Tibial artery (tissue), 4 donors: ENCODE data around the gene CCSER1.

ENCODE experiments used
- DNase-seq, 2 donors: peaks; one replicate each; pipeline ENCODE4 v3.0.0-alpha.2; 2019
- H3K27ac ChIP-seq, 2 donors: fragments of 200-600 bp; sonication (generic) in 1 of 2; 1 replicate in 1 of 2; 2 replicates in 1 of 2; pipeline ENCODE4 v1.5.1; 2018 to 2019; ENCODE audit warnings: mild to moderate bottlenecking in 1 of 2
- H3K27me3 ChIP-seq, 2 donors: fragments of 200-600 bp; sonication (generic) in 1 of 2; one replicate each; pipeline versions ENCODE4 v1.5.1 to v1.6.0; 2016 to 2019
- H3K36me3 ChIP-seq, 3 donors: fragments of 200-600 bp; sonication (generic) in 2 of 3; one replicate each; pipeline ENCODE4 v1.5.1; 2016 to 2019; ENCODE audit warnings: mild to moderate bottlenecking in 2 of 3
- H3K4me1 ChIP-seq, 4 donors: fragments of 200-600 bp; sonication (generic) in 2 of 4; 1 replicate in 3 of 4; 2 replicates in 1 of 4; pipeline ENCODE4 v1.5.1; 2016 to 2019
- H3K4me3 ChIP-seq, 2 donors: fragments of 200-600 bp; sonication (generic) in 1 of 2; 1 replicate in 1 of 2; 2 replicates in 1 of 2; pipeline ENCODE4 v1.5.1; 2018 to 2019; ENCODE audit warnings: mild to moderate bottlenecking in 2 of 2
- H3K9me3 ChIP-seq, 3 donors: fragments of 200-600 bp; sonication (generic) in 1 of 3; one replicate each; pipeline ENCODE4 v1.5.1; 2016 to 2019
- CTCF ChIP-seq, 2 experiments: fragments of 200-600 bp in 1 of 2; fragments of 450-650 bp in 1 of 2; IDR thresholded peaks; one replicate each; pipeline ENCODE4 v1.5.1; 2017 to 2019; ENCODE audit warnings: antibody characterized with exemption in 2 of 2, mild to moderate bottlenecking in 1 of 2, moderate library complexity in 1 of 2
- intact Hi-C: fragments of 100-400 bp; cut with DNase I; formaldehyde crosslinking; loops from one replicate; pipeline ENCODE4 v1.15.0; 2023; ENCODE audit warnings: low total_unique reads

Gene CCSER1

GRCh38 chr4:90127706-90128345 lies 632 bp downstream of the CCSER1 start:
- no peak for TF ChIP-seq CTCF (IDR thresholded peaks at IDR 0.05)
- Histone ChIP-seq H3K27ac (peak overlapping the region; percentile 44 to 55), H3K9me3 (no peaks in the 10 kb centered on the region), H3K27me3 (peaks cover 0 to 7% of the 10 kb centered on the region in 2 donors), H3K4me1 (peaks cover 0 to 22% (median 15%) of the 10 kb centered on the region in 4 donors), H3K4me3 (peak overlapping the region; percentile 59 to 76), H3K36me3 (no peaks in the 10 kb centered on the region)
- intact Hi-C loops = no loop called here
- no peak for DNase-seq

- intact Hi-C loops = no loop called here
- TF ChIP-seq CTCF (IDR thresholded peaks at IDR 0.05) = no peak
- Histone ChIP-seq H3K9me3 (no peaks in the 10 kb centered on the region), H3K27me3 (peaks cover 0 to 7% of the 10 kb centered on the region in 2 donors), H3K36me3 (no peaks in the 10 kb centered on the region), H3K4me3 (peak overlapping the region; percentile 59 to 76), H3K4me1 (peaks cover 0 to 22% (median 15%) of the 10 kb centered on the region in 4 donors), H3K27ac (no peak overlapping the region)
- no peak for DNase-seq
Observed at GRCh38 chr4:90128961-90129495, 1.8 kb downstream of the CCSER1 start.

- DNase-seq = no peak
- intact Hi-C loops = no loop called here
- peaks cover 0 to 22% (median 15%) of the 10 kb centered on the region in 4 donors for H3K4me1 ChIP-seq
- no peaks in the 10 kb centered on the region for H3K36me3 ChIP-seq
- H3K9me3 ChIP-seq = no peaks in the 10 kb centered on the region
- no peak overlapping the region for H3K4me3 ChIP-seq
- no peak for TF ChIP-seq CTCF (IDR thresholded peaks at IDR 0.05)
- peaks cover 0 to 7% of the 10 kb centered on the region in 2 donors for H3K27me3 ChIP-seq
- no peak overlapping the region for H3K27ac ChIP-seq
Observed at GRCh38 chr4:90130076-90130475, 2.9 kb downstream of the CCSER1 start.

GRCh38 chr4:90137555-90137954 lies 10.4 kb downstream of the CCSER1 start:
- Histone ChIP-seq H3K27ac (no peak overlapping the region), H3K27me3 (no peaks in the 10 kb centered on the region), H3K4me1 (no peaks in the 10 kb centered on the region), H3K36me3 (no peaks in the 10 kb centered on the region), H3K4me3 (no peak overlapping the region), H3K9me3 (no peaks in the 10 kb centered on the region)
- no peak for TF ChIP-seq CTCF (IDR thresholded peaks at IDR 0.05)
- intact Hi-C loops = no loop called here
- DNase-seq = no peak

- no peaks in the 10 kb centered on the region for H3K36me3 ChIP-seq
- H3K4me1 ChIP-seq = no peaks in the 10 kb centered on the region
- no peak for DNase-seq
- H3K4me3 ChIP-seq = no peak overlapping the region
- intact Hi-C loops = no loop called here
- H3K27ac ChIP-seq = no peak overlapping the region
- H3K9me3 ChIP-seq = no peaks in the 10 kb centered on the region
- H3K27me3 ChIP-seq = no peaks in the 10 kb centered on the region
- no peak for TF ChIP-seq CTCF (IDR thresholded peaks at IDR 0.05)
Observed at GRCh38 chr4:90142081-90142480, 14.9 kb downstream of the CCSER1 start.
